GM20000 (cell line): ENCODE measurements around the gene SAPCD2.

ENCODE experiments used
- DNase-seq: peaks from one replicate; pipeline ENCODE4 v3.0.0; 2012; ENCODE audit warnings: low spot score
- CTCF ChIP-seq: IDR thresholded peaks from 2 replicates; pipeline ENCODE4 v1.5.1; 2012; ENCODE audit warnings: mild to moderate bottlenecking, control low read depth; ENCODE audit errors: extremely low read depth, missing control alignments

The SAPCD2 gene

GRCh38 chr9:137083394-137084004 is 13.1 kb upstream of the SAPCD2 start:
- TF ChIP-seq CTCF, result no peak
- DNase-seq, result peak; percentile 35

- TF ChIP-seq CTCF, result no peak
- DNase-seq, result no peak
These were observed 12.6 kb upstream of the SAPCD2 start for GRCh38 chr9:137082925-137083290.

- DNase-seq, result no peak
- no peak for TF ChIP-seq CTCF
These were observed 12.0 kb upstream of the SAPCD2 start for GRCh38 chr9:137082222-137082924.

- TF ChIP-seq CTCF, result no peak
- no peak for DNase-seq
These were observed 10.1 kb upstream of the SAPCD2 start for GRCh38 chr9:137080260-137081122.

GRCh38 chr9:137079401-137079787 is 9.0 kb upstream of the SAPCD2 start:
- no peak for TF ChIP-seq CTCF

GRCh38 chr9:137078701-137079400 is 8.5 kb upstream of the SAPCD2 start:
- no peak for DNase-seq

More at GRCh38 chr9:137079401-137079787, 9.0 kb upstream of the SAPCD2 start:
- no peak for DNase-seq

More at GRCh38 chr9:137078701-137079400, 8.5 kb upstream of the SAPCD2 start:
- TF ChIP-seq CTCF, result no peak
